Measurements from ENCODE around the gene PACS1.

The PACS1 gene

GRCh38 chr11:66106786-66107599, 36.9 kb downstream of the PACS1 start:
- no peak for TF ChIP-seq CTCF (IDR thresholded peaks at IDR 0.05; ENCODE audit: insufficient read depth, low read length, missing control alignments)
- DNase-seq (ENCODE audit: low read depth, low spot score), result no peak
- no peak overlapping the region for H3K4me3 ChIP-seq (ENCODE audit: low read depth, low read length)
- POLR2A ChIA-PET, result interaction anchor here (0.7 kb wide), 1 partner anchor 20 kb away, joined by 3 read pairs; no protein-coding TSS in a partner anchor
- CTCF ChIA-PET, result interaction anchor here (0.7 to 1.3 kb wide), 4 partner anchors 9 to 176 kb away, joined by 3 to 4 read pairs (median 3); no protein-coding TSS in a partner anchor

DNA sequence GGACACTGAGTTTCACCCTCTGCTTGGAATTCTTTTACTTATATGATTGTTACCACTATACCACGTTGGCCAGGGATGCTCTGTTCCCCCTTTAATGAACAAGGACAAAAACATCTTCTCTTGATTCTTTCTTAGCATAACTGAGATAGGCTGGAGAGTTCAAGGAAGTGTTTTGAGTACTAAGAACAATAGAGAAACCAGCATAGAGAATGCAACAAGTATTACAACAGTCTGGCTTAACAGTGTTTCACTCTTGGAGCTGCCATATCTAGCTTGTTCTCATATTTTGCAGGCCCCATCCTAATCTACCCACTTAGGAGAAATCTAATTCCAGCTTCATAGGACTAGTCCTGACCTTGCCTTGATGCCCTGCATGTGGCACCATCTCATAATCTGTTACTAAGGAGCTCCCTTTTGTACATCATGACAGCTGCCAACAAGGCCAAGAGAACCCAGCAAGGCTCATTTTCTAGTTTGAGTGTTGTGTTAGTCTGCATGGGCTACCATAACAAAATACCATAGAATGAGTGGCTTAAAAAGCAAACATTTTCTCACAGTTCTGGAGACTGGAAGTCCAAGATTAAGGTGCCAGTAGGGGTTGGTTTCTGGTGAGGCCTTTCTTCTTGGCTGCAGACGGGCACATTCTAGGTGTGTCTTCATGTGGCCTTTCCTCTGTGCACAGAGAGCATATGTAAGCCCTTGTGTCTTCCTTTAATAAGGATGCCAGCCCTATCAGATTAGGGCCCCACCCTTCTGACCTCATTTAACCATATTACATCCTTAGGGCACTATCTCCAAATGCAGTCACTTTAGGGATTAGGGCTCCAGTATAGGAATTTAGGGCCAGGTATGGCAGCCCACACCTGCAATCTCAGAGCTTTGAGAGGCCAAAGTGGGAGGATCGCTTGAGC, 37.8 kb downstream of the PACS1 start:
- no peak for TF ChIP-seq CTCF (IDR thresholded peaks at IDR 0.05; ENCODE audit: insufficient read depth, low read length, missing control alignments)
- ChIA-PET POLR2A (no interaction called here), CTCF (interaction anchor here (0.7 to 1.3 kb wide), 5 partner anchors 8 to 41 kb away, joined by 3 to 4 read pairs (median 3); no protein-coding TSS in a partner anchor)
- DNase-seq (ENCODE audit: low read depth, low spot score), result no peak
- H3K4me3 ChIP-seq (ENCODE audit: low read depth, low read length), result no peak overlapping the region

GRCh38 chr11:66109294-66109693, 39.2 kb downstream of the PACS1 start:
- no peak for TF ChIP-seq CTCF (IDR thresholded peaks at IDR 0.05; ENCODE audit: insufficient read depth, low read length, missing control alignments)
- ChIA-PET CTCF (interaction anchor here (0.9 to 1.0 kb wide), 2 partner anchors 16 to 113 kb away, joined by 3 read pairs; no protein-coding TSS in a partner anchor), POLR2A (no interaction called here)
- H3K4me3 ChIP-seq (ENCODE audit: low read depth, low read length), result no peak overlapping the region
- DNase-seq (ENCODE audit: low read depth, low spot score), result no peak

GRCh38 chr11:66111158-66111557, 41.1 kb downstream of the PACS1 start:
- no peak overlapping the region for H3K4me3 ChIP-seq (ENCODE audit: low read depth, low read length)
- ChIA-PET POLR2A (no interaction called here), CTCF (interaction anchor here (1.1 to 1.3 kb wide), 3 partner anchors 9 to 89 kb away, joined by 3 to 4 read pairs (median 3); no protein-coding TSS in a partner anchor)
- no peak for TF ChIP-seq CTCF (IDR thresholded peaks at IDR 0.05; ENCODE audit: insufficient read depth, low read length, missing control alignments)
- no peak for DNase-seq (ENCODE audit: low read depth, low spot score)

GRCh38 chr11:66112041-66112491, 42.0 kb downstream of the PACS1 start:
- POLR2A ChIA-PET, result no interaction called here
- H3K4me3 ChIP-seq (ENCODE audit: low read depth, low read length), result peak overlapping the region; percentile 16; the same call in 1 of the 2 replicates
- CTCF ChIA-PET, result interaction anchor here (1.1 kb wide), 1 partner anchor 15 kb away, joined by 4 read pairs; no protein-coding TSS in a partner anchor
- TF ChIP-seq CTCF (IDR thresholded peaks at IDR 0.05; ENCODE audit: insufficient read depth, low read length, missing control alignments), result no peak
- DNase-seq (ENCODE audit: low read depth, low spot score), result no peak
